HEK293T (cell line): ENCODE results near the gene GADD45B.

ENCODE experiments used
- CTCF ChIA-PET: fragments of 350-600 bp; formaldehyde crosslinking; extraction: SDS; loops from one replicate; lab custom pipeline; 2021; ENCODE audit warnings: antibody characterized with exemption, inconsistent platforms; lab: Yijun Ruan, JAX
- POLR2A ChIA-PET: fragments of 350-600 bp; formaldehyde crosslinking; extraction: SDS; loops from one replicate; lab custom pipeline; 2020; ENCODE audit warnings: antibody characterized with exemption, inconsistent platforms; lab: Yijun Ruan, JAX
- DNase-seq: peaks from one replicate; pipeline ENCODE4 v3.0.0; 2012; ENCODE audit warnings: mixed read lengths; ENCODE audit errors: extremely low spot score
- ARNT ChIP-seq: fragments of 450-650 bp; IDR thresholded peaks from 2 replicates; pipeline ENCODE4 v1.6.1; 2017; ENCODE audit warnings: mild to moderate bottlenecking
- BHLHE40 ChIP-seq: fragments of 450-650 bp; IDR thresholded peaks from 2 replicates; pipeline ENCODE4 v1.6.1; 2016; ENCODE audit warnings: mild to moderate bottlenecking, moderate library complexity, borderline replicate concordance
- CTBP1 ChIP-seq: fragments of 450-650 bp; IDR thresholded peaks from 2 replicates; pipeline ENCODE4 v1.6.1; 2016; ENCODE audit warnings: borderline replicate concordance
- ELF4 ChIP-seq: fragments of 450-650 bp; IDR thresholded peaks from 2 replicates; pipeline ENCODE4 v1.6.1; 2017; ENCODE audit warnings: antibody characterized with exemption
- FOXA1 ChIP-seq: fragments of 450-650 bp; IDR thresholded peaks from 2 replicates; pipeline ENCODE4 v1.6.1; 2016; ENCODE audit warnings: mild to moderate bottlenecking
- FOXK2 ChIP-seq: fragments of 450-650 bp; IDR thresholded peaks from 2 replicates; pipeline ENCODE4 v1.6.1; 2016; ENCODE audit warnings: mild to moderate bottlenecking
- FOXM1 ChIP-seq: fragments of 450-650 bp; IDR thresholded peaks from 2 replicates; pipeline ENCODE4 v1.6.1; 2017; ENCODE audit warnings: mild to moderate bottlenecking, borderline replicate concordance
- HDGF ChIP-seq: fragments of 450-650 bp; IDR thresholded peaks from 2 replicates; pipeline ENCODE4 v1.6.1; 2017; ENCODE audit warnings: antibody characterized with exemption, borderline replicate concordance
- L3MBTL2 ChIP-seq: fragments of 450-650 bp; conservative IDR thresholded peaks from 2 replicates; pipeline ENCODE4 v1.6.1; 2016; ENCODE audit warnings: mild to moderate bottlenecking
- LEF1 ChIP-seq: fragments of 450-650 bp; IDR thresholded peaks from 2 replicates; pipeline ENCODE4 v1.6.1; 2017; ENCODE audit warnings: mild to moderate bottlenecking, borderline replicate concordance
- NFRKB ChIP-seq: fragments of 450-650 bp; IDR thresholded peaks from 2 replicates; pipeline ENCODE4 v1.6.1; 2016; ENCODE audit warnings: mild to moderate bottlenecking, moderate library complexity
- SP1 ChIP-seq: fragments of 450-650 bp; IDR thresholded peaks from 2 replicates; pipeline ENCODE4 v1.6.1; 2017
- SUZ12 ChIP-seq: fragments of 450-650 bp; IDR thresholded peaks from 2 replicates; pipeline ENCODE4 v1.6.1; 2016; ENCODE audit warnings: mild to moderate bottlenecking
- TARDBP ChIP-seq: fragments of 450-650 bp; IDR thresholded peaks from 2 replicates; pipeline ENCODE4 v1.6.1; 2016
- ZNF384 ChIP-seq: fragments of 450-650 bp; IDR thresholded peaks from 2 replicates; pipeline ENCODE4 v1.6.1; 2016
- TF ChIP-seq, protein P1 (sequence below): fragments of 450-650 bp; IDR thresholded peaks from 2 replicates; pipeline ENCODE4 v1.6.1; 2016

Gene GADD45B

GRCh38 chr19:2428756-2429711, 46.9 kb upstream of the GADD45B start:
- POLR2A ChIA-PET = interaction anchor here (1.5 to 3.6 kb wide), 4 partner anchors 25 to 63 kb away, joined by 3 to 22 read pairs (median 10); partner anchors contain the start of genes GADD45B and LMNB2
- CTCF ChIA-PET = interaction anchor here (0.6 to 1.9 kb wide), 3 partner anchors 40 to 182 kb away, joined by 3 to 12 read pairs (median 4); no protein-coding TSS in a partner anchor
- no peak for TF ChIP-seq SP1
- no peak for TF ChIP-seq ZNF384
- no peak for TF ChIP-seq FOXA1
- no peak for TF ChIP-seq FOXM1
- TF ChIP-seq L3MBTL2 = no peak
- TF ChIP-seq SUZ12 = no peak
- TF ChIP-seq, protein P1, sequence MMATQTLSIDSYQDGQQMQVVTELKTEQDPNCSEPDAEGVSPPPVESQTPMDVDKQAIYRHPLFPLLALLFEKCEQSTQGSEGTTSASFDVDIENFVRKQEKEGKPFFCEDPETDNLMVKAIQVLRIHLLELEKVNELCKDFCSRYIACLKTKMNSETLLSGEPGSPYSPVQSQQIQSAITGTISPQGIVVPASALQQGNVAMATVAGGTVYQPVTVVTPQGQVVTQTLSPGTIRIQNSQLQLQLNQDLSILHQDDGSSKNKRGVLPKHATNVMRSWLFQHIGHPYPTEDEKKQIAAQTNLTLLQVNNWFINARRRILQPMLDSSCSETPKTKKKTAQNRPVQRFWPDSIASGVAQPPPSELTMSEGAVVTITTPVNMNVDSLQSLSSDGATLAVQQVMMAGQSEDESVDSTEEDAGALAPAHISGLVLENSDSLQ = no peak
- TF ChIP-seq ELF4 = no peak
- no peak for TF ChIP-seq FOXK2
- no peak for TF ChIP-seq CTBP1
- no peak for TF ChIP-seq LEF1
- no peak for TF ChIP-seq ARNT
- TF ChIP-seq TARDBP = no peak
- no peak for TF ChIP-seq HDGF
- TF ChIP-seq NFRKB = no peak
- TF ChIP-seq BHLHE40 = no peak
- DNase-seq = no peak

GRCh38 chr19:2429917-2430535, 45.9 kb upstream of the GADD45B start:
- CTCF ChIA-PET = interaction anchor here (0.6 kb wide), 1 partner anchor 44 kb away, joined by 3 read pairs; no protein-coding TSS in a partner anchor

DNA sequence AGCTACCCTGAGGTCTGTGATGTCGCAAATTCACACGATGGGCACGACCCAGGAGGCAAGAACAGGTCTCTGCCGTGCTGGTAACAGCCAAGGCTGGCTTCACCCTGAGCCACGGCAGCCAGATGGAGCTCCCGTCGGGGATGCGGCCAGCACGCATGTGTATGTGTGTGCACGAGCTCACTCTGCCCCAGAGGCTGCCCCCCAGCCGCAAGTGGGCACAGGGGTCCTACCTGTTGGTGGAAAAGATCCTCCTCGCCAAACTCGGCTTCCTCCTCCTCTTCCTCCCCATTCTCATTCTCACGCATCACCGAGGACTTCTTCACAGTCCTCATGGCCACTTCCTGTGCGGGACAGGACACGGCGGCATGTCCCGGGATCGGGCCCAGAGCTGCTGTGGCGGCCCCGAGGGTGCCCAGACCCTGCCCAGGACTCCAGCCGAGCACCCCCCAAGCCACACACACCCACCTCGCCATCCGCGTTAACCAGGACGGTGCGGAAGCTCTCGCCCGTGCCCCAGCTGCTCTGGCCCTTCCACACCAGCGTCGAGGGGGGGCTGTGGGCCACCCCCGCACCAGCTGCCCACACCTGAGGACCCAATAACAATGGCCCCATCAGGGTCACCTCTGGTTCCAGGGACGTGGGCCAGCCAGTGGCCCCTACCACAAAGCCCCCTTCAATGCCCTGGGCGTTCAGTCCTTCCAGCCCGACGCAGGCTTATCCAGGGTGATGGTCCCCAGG, 44.4 kb upstream of the GADD45B start:
- TF ChIP-seq FOXA1 = no peak
- no peak for TF ChIP-seq HDGF
- TF ChIP-seq L3MBTL2 = no peak
- no peak for TF ChIP-seq SUZ12
- no peak for TF ChIP-seq FOXM1
- no peak for TF ChIP-seq NFRKB
- TF ChIP-seq ZNF384 = no peak
- TF ChIP-seq SP1 = no peak
- no peak for TF ChIP-seq ELF4
- no peak for TF ChIP-seq TARDBP
- TF ChIP-seq BHLHE40 = no peak
- TF ChIP-seq ARNT = no peak
- no peak for TF ChIP-seq CTBP1
- no peak for TF ChIP-seq LEF1
- TF ChIP-seq, protein P1 = no peak
- no peak for TF ChIP-seq FOXK2
- DNase-seq = no peak
- ChIA-PET CTCF (interaction anchor here (1.1 kb wide), 1 partner anchor 181 kb away, joined by 3 read pairs; no protein-coding TSS in a partner anchor), POLR2A (no interaction called here)

More at GRCh38 chr19:2429917-2430535, 45.9 kb upstream of the GADD45B start:
- TF ChIP-seq SUZ12 (no peak), CTBP1 (no peak), NFRKB (no peak), FOXK2 (no peak), ARNT (no peak), SP1 (no peak), L3MBTL2 (no peak), ZNF384 (no peak), ELF4 (no peak), LEF1 (no peak), TARDBP (no peak), HDGF (no peak), FOXM1 (no peak)
- TF ChIP-seq, protein P1 = no peak
- DNase-seq = no peak
- POLR2A ChIA-PET = no interaction called here

GRCh38 chr19:2432131-2432848, 43.6 kb upstream of the GADD45B start:
- no peak for TF ChIP-seq FOXA1
- no peak for TF ChIP-seq TARDBP
- TF ChIP-seq LEF1 = no peak
- TF ChIP-seq, protein P1 = no peak
- TF ChIP-seq CTBP1 = no peak
- no peak for DNase-seq
- POLR2A ChIA-PET = no interaction called here
- CTCF ChIA-PET = no interaction called here
